Tibial artery (tissue), 4 donors: Measurements from ENCODE around the gene THSD7B.

Source experiments
- DNase-seq, 2 donors: peaks; one replicate each; pipeline ENCODE4 v3.0.0-alpha.2; 2019
- H3K27ac ChIP-seq, 2 donors: fragments of 200-600 bp; sonication (generic) in 1 of 2; 1 replicate in 1 of 2; 2 replicates in 1 of 2; pipeline ENCODE4 v1.5.1; 2018 to 2019; ENCODE audit warnings: mild to moderate bottlenecking in 1 of 2
- H3K27me3 ChIP-seq, 2 donors: fragments of 200-600 bp; sonication (generic) in 1 of 2; one replicate each; pipeline versions ENCODE4 v1.5.1 to v1.6.0; 2016 to 2019
- H3K36me3 ChIP-seq, 3 donors: fragments of 200-600 bp; sonication (generic) in 2 of 3; one replicate each; pipeline ENCODE4 v1.5.1; 2016 to 2019; ENCODE audit warnings: mild to moderate bottlenecking in 2 of 3
- H3K4me1 ChIP-seq, 4 donors: fragments of 200-600 bp; sonication (generic) in 2 of 4; 1 replicate in 3 of 4; 2 replicates in 1 of 4; pipeline ENCODE4 v1.5.1; 2016 to 2019
- H3K4me3 ChIP-seq, 2 donors: fragments of 200-600 bp; sonication (generic) in 1 of 2; 1 replicate in 1 of 2; 2 replicates in 1 of 2; pipeline ENCODE4 v1.5.1; 2018 to 2019; ENCODE audit warnings: mild to moderate bottlenecking in 2 of 2
- H3K9me3 ChIP-seq, 3 donors: fragments of 200-600 bp; sonication (generic) in 1 of 3; one replicate each; pipeline ENCODE4 v1.5.1; 2016 to 2019
- CTCF ChIP-seq, 2 experiments: fragments of 200-600 bp in 1 of 2; fragments of 450-650 bp in 1 of 2; IDR thresholded peaks; one replicate each; pipeline ENCODE4 v1.5.1; 2017 to 2019; ENCODE audit warnings: antibody characterized with exemption in 2 of 2, mild to moderate bottlenecking in 1 of 2, moderate library complexity in 1 of 2
- intact Hi-C: fragments of 100-400 bp; cut with DNase I; formaldehyde crosslinking; loops from one replicate; pipeline ENCODE4 v1.15.0; 2023; ENCODE audit warnings: low total_unique reads

The THSD7B gene

GRCh38 chr2:136917411-136917881 lies 152.1 kb downstream of the THSD7B start:
- Histone ChIP-seq H3K9me3 (no peaks in the 10 kb centered on the region), H3K27me3 (no peaks in the 10 kb centered on the region), H3K4me1 (no peaks in the 10 kb centered on the region), H3K4me3 (no peak overlapping the region), H3K36me3 (no peaks in the 10 kb centered on the region), H3K27ac (no peak overlapping the region)
- peak in 1 of 2 donors; percentile 28 for DNase-seq
- intact Hi-C loops, result no loop called here
- no peak for TF ChIP-seq CTCF (IDR thresholded peaks at IDR 0.05)

GRCh38 chr2:136919682-136920081 lies 154.3 kb downstream of the THSD7B start:
- no peak overlapping the region for H3K4me3 ChIP-seq
- H3K9me3 ChIP-seq, result no peaks in the 10 kb centered on the region
- intact Hi-C loops, result no loop called here
- H3K27ac ChIP-seq, result no peak overlapping the region
- no peaks in the 10 kb centered on the region for H3K4me1 ChIP-seq
- H3K27me3 ChIP-seq, result no peaks in the 10 kb centered on the region
- no peak for TF ChIP-seq CTCF (IDR thresholded peaks at IDR 0.05)
- no peaks in the 10 kb centered on the region for H3K36me3 ChIP-seq
- no peak for DNase-seq

- no peak for TF ChIP-seq CTCF (IDR thresholded peaks at IDR 0.05)
- H3K27me3 ChIP-seq, result no peaks in the 10 kb centered on the region
- no peaks in the 10 kb centered on the region for H3K4me1 ChIP-seq
- no peaks in the 10 kb centered on the region for H3K9me3 ChIP-seq
- intact Hi-C loops, result no loop called here
- H3K27ac ChIP-seq, result no peak overlapping the region
- no peaks in the 10 kb centered on the region for H3K36me3 ChIP-seq
- H3K4me3 ChIP-seq, result no peak overlapping the region
- no peak for DNase-seq
Measured at GRCh38 chr2:136920652-136921333, 155.4 kb downstream of the THSD7B start.

GRCh38 chr2:136927156-136927555 lies 161.8 kb downstream of the THSD7B start:
- H3K9me3 ChIP-seq, result no peaks in the 10 kb centered on the region
- intact Hi-C loops, result no loop called here
- H3K27me3 ChIP-seq, result no peaks in the 10 kb centered on the region
- no peak overlapping the region for H3K27ac ChIP-seq
- no peak for TF ChIP-seq CTCF (IDR thresholded peaks at IDR 0.05)
- no peak overlapping the region for H3K4me3 ChIP-seq
- no peaks in the 10 kb centered on the region for H3K4me1 ChIP-seq
- no peak for DNase-seq
- no peaks in the 10 kb centered on the region for H3K36me3 ChIP-seq

- Histone ChIP-seq H3K27ac (no peak overlapping the region), H3K36me3 (no peaks in the 10 kb centered on the region), H3K27me3 (no peaks in the 10 kb centered on the region), H3K4me3 (no peak overlapping the region), H3K9me3 (no peaks in the 10 kb centered on the region), H3K4me1 (no peaks in the 10 kb centered on the region)
- no peak for TF ChIP-seq CTCF (IDR thresholded peaks at IDR 0.05)
- intact Hi-C loops, result no loop called here
- DNase-seq, result no peak
Measured at GRCh38 chr2:136929531-136929930, 164.2 kb downstream of the THSD7B start.
